Spleen (tissue), 11 donors: Measurements from ENCODE around the gene ISG20L2. TPM values are rescaled to one million over a fixed set of nuclear protein-coding genes. Genes with fewer than 3 reads are reported as not detected.

Experiments
- DNase-seq: peaks from one replicate; pipeline ENCODE4 v3.0.0-alpha.2; 2020
- H3K27ac ChIP-seq, 8 donors: fragments of 200-600 bp; sonication (generic) in 7 of 8; 1 replicate in 4 of 8; 2 replicates in 4 of 8; pipeline versions ENCODE4 v1.5.0 to v1.8.0; 2016 to 2021; ENCODE audit warnings: inconsistent platforms in 4 of 8, mild to moderate bottlenecking in 4 of 8, moderate library complexity in 1 of 8
- H3K27me3 ChIP-seq, 7 donors: fragments of 200-600 bp; sonication (generic) in 6 of 7; replicated peaks in 1 of 7; 1 replicate in 4 of 7; 2 replicates in 3 of 7; pipeline versions ENCODE4 v1.5.0 to v1.8.0; 2016 to 2021; ENCODE audit warnings: inconsistent platforms in 3 of 7, mild to moderate bottlenecking in 1 of 7
- H3K36me3 ChIP-seq, 6 donors: fragments of 200-600 bp; sonication (generic) in 5 of 6; 1 replicate in 4 of 6; 2 replicates in 2 of 6; pipeline versions ENCODE4 v1.5.0 to v1.8.0; 2016 to 2021; ENCODE audit warnings: inconsistent platforms in 2 of 6
- H3K4me1 ChIP-seq, 6 donors: fragments of 200-600 bp; sonication (generic) in 5 of 6; 1 replicate in 3 of 6; 2 replicates in 3 of 6; pipeline versions ENCODE4 v1.5.0 to v1.8.0; 2016 to 2021; ENCODE audit warnings: inconsistent platforms in 3 of 6
- H3K4me3 ChIP-seq, 8 donors: fragments of 200-600 bp; sonication (generic) in 7 of 8; 1 replicate in 4 of 8; 2 replicates in 4 of 8; pipeline versions ENCODE4 v1.5.0 to v1.8.0; 2016 to 2021; ENCODE audit warnings: inconsistent platforms in 4 of 8, mild to moderate bottlenecking in 4 of 8, moderate library complexity in 2 of 8
- H3K9me3 ChIP-seq, 8 donors: fragments of 200-600 bp; sonication (generic) in 7 of 8; 1 replicate in 4 of 8; 2 replicates in 4 of 8; pipeline versions ENCODE4 v1.5.0 to v1.8.0; 2016 to 2021; ENCODE audit warnings: inconsistent platforms in 4 of 8
- CTCF ChIP-seq, 11 experiments: fragments of 200-600 bp in 7 of 11; fragments of 450-650 bp in 4 of 11; sonication (generic) in 4 of 11; IDR thresholded peaks in 8 of 11; conservative IDR thresholded peaks in 3 of 11; 1 replicate in 7 of 11; 2 replicates in 4 of 11; pipeline versions ENCODE4 v1.4.0 to v1.8.0; 2016 to 2021; ENCODE audit warnings: antibody characterized with exemption in 11 of 11, inconsistent platforms in 4 of 11, mild to moderate bottlenecking in 1 of 11
- POLR2A ChIP-seq, 3 donors: fragments of 450-650 bp; IDR thresholded peaks; one replicate each; pipeline ENCODE4 v1.5.1; 2017; ENCODE audit warnings: antibody characterized with exemption in 3 of 3, mild to moderate bottlenecking in 1 of 3
- POLR2AphosphoS5 ChIP-seq, 3 donors: sonication (generic); formaldehyde crosslinking; IDR thresholded peaks; one replicate each; pipeline ENCODE4 v1.5.1; 2017; ENCODE audit warnings: antibody characterized with exemption in 3 of 3
- WGBS, 5 donors: extraction: QIAGEN DNeasy Blood & Tissue Kit in 3 of 5; methylation state at CpG; one replicate each; pipeline versions ENCODE4 v1.1.5 to v1.1.7; 2013 to 2018; 5-methylcytosine and 5-hydroxymethylcytosine counted together
- intact Hi-C: fragments of 100-400 bp; cut with DNase I; formaldehyde crosslinking; loops from one replicate; pipeline ENCODE4 v1.15.0; 2023; ENCODE audit warnings: low total_unique reads
- polyA plus RNA-seq, 3 donors: library from polyadenylated mRNA; stranded (reverse); fragments of 200-250 nt; gene quantifications; one replicate each; pipeline ENCODE4 v1.2.1, GENCODE V29; 2013
- total RNA-seq, 7 donors: library from RNA; depleted of rRNA in 3 of 7; stranded (reverse); fragments of >200 nt in 3 of 7; fragmentation: NEBNext Ultra II Directional in 4 of 7; extraction: Animal tissue kit (Norgen Biotek cat#: 25700) in 4 of 7; gene quantifications; one replicate each; pipeline versions ENCODE4 v1.1.0 to v1.2.1, GENCODE V29; 2016 to 2021
- donor health status: healthy with polysubstance abuse.
- donor health status: DM: no; HTN: no; CAD: no; lungs with moderate emphysema.
- donor health status: DM: no; HTN: no; CAD: no.
- donor health status: Bipolar disorder and iron deficiency.
- donor health status: healthy.
- donor health status: DM: no; HTN: no; CAD: no.
- donor health status: DM: yes; HTN: yes; CAD: no.

ISG20L2 gene
- total and polyA plus RNA-seq, 10 donors: 6.6 to 46.7 (median 27.8) TPM

DNA sequence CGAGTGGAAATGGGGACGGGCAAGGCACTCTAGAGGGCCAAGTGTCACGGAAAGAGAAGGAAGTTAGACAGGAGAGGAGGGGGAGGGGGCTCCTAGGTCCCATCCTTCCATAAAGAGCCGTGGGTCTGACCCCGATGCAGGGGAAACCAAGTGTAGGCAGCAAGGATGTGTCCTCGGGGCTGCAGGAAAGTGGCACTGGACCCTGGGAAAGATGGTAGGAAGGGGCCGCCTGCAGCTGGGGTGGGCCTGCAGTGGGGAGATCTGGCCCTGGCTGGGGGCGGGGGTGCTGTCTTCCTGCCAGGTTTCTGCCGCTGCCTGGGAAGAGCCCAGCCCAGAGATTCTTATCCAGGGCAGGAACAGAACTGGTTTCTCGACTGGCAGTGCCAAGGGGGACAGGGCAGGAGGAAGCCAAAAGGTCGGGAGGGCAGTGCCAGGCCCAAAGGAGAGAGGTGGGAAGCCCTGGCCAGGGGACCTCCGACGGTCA is 36.1 kb downstream of the ISG20L2 start:
- DNase-seq: no peak
- H3K4me3 ChIP-seq: no peak overlapping the region
- peak overlapping the region in 1 of 8 donors; percentile 45 for H3K27ac ChIP-seq
- intact Hi-C loops: no loop called here
- no peak for TF ChIP-seq POLR2AphosphoS5 (IDR thresholded peaks at IDR 0.05)
- no peak for TF ChIP-seq POLR2A (IDR thresholded peaks at IDR 0.05)
- TF ChIP-seq CTCF (IDR thresholded peaks at IDR 0.05 in 8 of 11, conservative IDR thresholded peaks at IDR 0.05 in 3 of 11): no peak
- peaks cover 5 to 51% (median 33%) of the 10 kb centered on the region in 6 donors for H3K4me1 ChIP-seq
- no peaks in the 10 kb centered on the region for H3K9me3 ChIP-seq
- H3K36me3 ChIP-seq: no peaks in the 10 kb centered on the region
- WGBS, 5 donors: 2 to 10% (median 6%) methylated on average over 11 to 13 of the region's 13 CpGs
- H3K27me3 ChIP-seq: peaks cover 0 to 92% (median 42%) of the 10 kb centered on the region in 7 donors

- no peak for DNase-seq
- Histone ChIP-seq H3K4me1 (peaks cover 5 to 51% (median 33%) of the 10 kb centered on the region in 6 donors), H3K27me3 (peaks cover 0 to 92% (median 42%) of the 10 kb centered on the region in 7 donors), H3K27ac (peak overlapping the region in 3 of 8 donors; percentile 21 to 45 (median 33)), H3K36me3 (no peaks in the 10 kb centered on the region), H3K9me3 (no peaks in the 10 kb centered on the region), H3K4me3 (no peak overlapping the region)
- intact Hi-C loops: no loop called here
- TF ChIP-seq CTCF (IDR thresholded peaks at IDR 0.05 in 8 of 11, conservative IDR thresholded peaks at IDR 0.05 in 3 of 11) (no peak), POLR2AphosphoS5 (IDR thresholded peaks at IDR 0.05) (peak; percentile 54 to 67 (median 62)), POLR2A (IDR thresholded peaks at IDR 0.05) (no peak)
- WGBS, 5 donors: 10 to 17% (median 14%) methylated on average over 17 to 20 of the region's 20 CpGs
Measured at GRCh38 chr1:156691665-156692440, 36.7 kb downstream of the ISG20L2 start.

DNA sequence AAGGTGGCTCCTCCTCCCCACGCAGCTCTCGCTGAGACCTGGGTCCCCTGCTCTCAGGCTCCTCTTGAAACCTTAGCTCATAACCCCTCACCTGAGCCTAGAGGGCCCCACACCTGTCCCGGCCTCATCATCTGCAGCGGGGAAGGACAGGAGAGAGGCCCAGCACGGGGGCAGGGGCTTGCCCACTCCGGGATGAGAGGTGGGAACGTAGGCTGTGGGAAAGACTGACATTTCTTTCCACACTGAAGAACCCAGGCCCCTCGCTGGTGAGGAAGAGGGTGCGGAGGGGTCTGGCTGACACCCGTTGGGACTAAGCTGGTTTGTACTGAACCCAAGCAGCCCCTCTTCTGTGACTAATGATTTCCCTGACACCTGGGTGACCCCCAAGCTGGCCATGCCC is 37.4 kb downstream of the ISG20L2 start:
- Histone ChIP-seq H3K9me3 (no peaks in the 10 kb centered on the region), H3K36me3 (no peaks in the 10 kb centered on the region), H3K4me1 (peaks cover 5 to 51% (median 33%) of the 10 kb centered on the region in 6 donors), H3K27ac (peak overlapping the region in 3 of 8 donors; percentile 21 to 45 (median 33)), H3K4me3 (no peak overlapping the region), H3K27me3 (peaks cover 0 to 97% (median 42%) of the 10 kb centered on the region in 7 donors)
- WGBS, 5 donors: 45 to 60% (median 49%) methylated on average over 8 to 10 of the region's 10 CpGs
- DNase-seq: no peak
- intact Hi-C loops: no loop called here
- TF ChIP-seq POLR2A (IDR thresholded peaks at IDR 0.05): no peak
- TF ChIP-seq POLR2AphosphoS5 (IDR thresholded peaks at IDR 0.05): no peak
- TF ChIP-seq CTCF (IDR thresholded peaks at IDR 0.05 in 8 of 11, conservative IDR thresholded peaks at IDR 0.05 in 3 of 11): no peak

GRCh38 chr1:156690675-156691036 is 37.9 kb downstream of the ISG20L2 start:
- TF ChIP-seq CTCF (IDR thresholded peaks at IDR 0.05 in 8 of 11, conservative IDR thresholded peaks at IDR 0.05 in 3 of 11): no peak
- no peak for TF ChIP-seq POLR2AphosphoS5 (IDR thresholded peaks at IDR 0.05)
- no peak for TF ChIP-seq POLR2A (IDR thresholded peaks at IDR 0.05)
- peaks cover 5 to 51% (median 33%) of the 10 kb centered on the region in 6 donors for H3K4me1 ChIP-seq
- peaks cover 0 to 98% (median 42%) of the 10 kb centered on the region in 7 donors for H3K27me3 ChIP-seq
- DNase-seq: no peak
- no peaks in the 10 kb centered on the region for H3K36me3 ChIP-seq
- H3K4me3 ChIP-seq: no peak overlapping the region
- no peak overlapping the region for H3K27ac ChIP-seq
- WGBS, 5 donors: 39 to 59% (median 45%) methylated on average over 8 of the region's 8 CpGs
- H3K9me3 ChIP-seq: no peaks in the 10 kb centered on the region
- intact Hi-C loops: no loop called here
